HL-60 (cell line): Measurements from ENCODE around the gene ZNF365.

Source experiments
- POLR2AphosphoS5 ChIP-seq: IDR thresholded peaks from 2 replicates; pipeline ENCODE4 v1.6.1; 2012; ENCODE audit warnings: low read depth
- TF ChIP-seq, protein P1 (sequence below): IDR thresholded peaks from one replicate; pipeline ENCODE4 v1.5.1; 2011; ENCODE audit warnings: low read length, control low read depth, inconsistent platforms; ENCODE audit not compliant: insufficient read depth

GRCh38 chr10:62341419-62341818 lies 32.8 kb upstream of the ZNF365 start:
- TF ChIP-seq, protein P1, sequence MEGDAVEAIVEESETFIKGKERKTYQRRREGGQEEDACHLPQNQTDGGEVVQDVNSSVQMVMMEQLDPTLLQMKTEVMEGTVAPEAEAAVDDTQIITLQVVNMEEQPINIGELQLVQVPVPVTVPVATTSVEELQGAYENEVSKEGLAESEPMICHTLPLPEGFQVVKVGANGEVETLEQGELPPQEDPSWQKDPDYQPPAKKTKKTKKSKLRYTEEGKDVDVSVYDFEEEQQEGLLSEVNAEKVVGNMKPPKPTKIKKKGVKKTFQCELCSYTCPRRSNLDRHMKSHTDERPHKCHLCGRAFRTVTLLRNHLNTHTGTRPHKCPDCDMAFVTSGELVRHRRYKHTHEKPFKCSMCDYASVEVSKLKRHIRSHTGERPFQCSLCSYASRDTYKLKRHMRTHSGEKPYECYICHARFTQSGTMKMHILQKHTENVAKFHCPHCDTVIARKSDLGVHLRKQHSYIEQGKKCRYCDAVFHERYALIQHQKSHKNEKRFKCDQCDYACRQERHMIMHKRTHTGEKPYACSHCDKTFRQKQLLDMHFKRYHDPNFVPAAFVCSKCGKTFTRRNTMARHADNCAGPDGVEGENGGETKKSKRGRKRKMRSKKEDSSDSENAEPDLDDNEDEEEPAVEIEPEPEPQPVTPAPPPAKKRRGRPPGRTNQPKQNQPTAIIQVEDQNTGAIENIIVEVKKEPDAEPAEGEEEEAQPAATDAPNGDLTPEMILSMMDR: no peak
- TF ChIP-seq POLR2AphosphoS5: no peak
